Measurements from ENCODE around the gene UBE2D2. TPM values are rescaled to one million over a fixed set of nuclear protein-coding genes. Genes with fewer than 3 reads are reported as not detected.

Gene UBE2D2
- total and polyA plus RNA-seq, 9 donors: 66.8 to 230 (median 117) TPM

DNA sequence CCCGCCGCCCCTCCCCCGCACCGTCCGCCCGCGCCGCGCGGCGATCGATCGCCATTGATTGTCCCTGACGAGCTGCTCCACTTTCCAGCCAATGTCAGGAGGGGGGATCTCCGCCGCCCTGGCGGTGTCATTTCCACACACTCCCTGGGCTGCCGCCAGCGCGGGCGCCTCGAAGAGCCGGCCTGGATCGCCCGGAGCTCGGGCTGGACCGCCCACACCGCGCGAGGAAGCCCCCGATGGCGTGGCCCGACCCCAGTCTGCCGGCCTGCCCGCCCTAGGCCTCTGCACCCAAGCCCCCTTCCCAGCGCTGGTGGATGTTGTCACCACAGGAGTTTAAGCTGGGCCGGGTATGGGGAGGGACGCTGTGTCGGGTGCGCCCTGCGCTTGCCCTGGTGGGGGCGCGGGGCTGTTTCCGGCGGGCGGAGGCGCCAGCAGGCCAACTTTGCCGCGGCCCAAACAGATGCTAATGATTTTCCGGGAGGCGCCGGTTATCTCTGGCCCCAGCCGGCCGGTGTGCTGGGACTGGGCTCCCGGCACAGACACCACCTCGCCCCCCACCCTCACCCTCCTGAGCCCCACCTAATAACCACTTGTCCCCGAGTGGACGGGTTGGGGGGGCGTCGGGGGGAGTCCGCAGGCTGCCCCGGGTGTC is 76.4 kb downstream of the UBE2D2 start:
- TF ChIP-seq, protein P1, sequence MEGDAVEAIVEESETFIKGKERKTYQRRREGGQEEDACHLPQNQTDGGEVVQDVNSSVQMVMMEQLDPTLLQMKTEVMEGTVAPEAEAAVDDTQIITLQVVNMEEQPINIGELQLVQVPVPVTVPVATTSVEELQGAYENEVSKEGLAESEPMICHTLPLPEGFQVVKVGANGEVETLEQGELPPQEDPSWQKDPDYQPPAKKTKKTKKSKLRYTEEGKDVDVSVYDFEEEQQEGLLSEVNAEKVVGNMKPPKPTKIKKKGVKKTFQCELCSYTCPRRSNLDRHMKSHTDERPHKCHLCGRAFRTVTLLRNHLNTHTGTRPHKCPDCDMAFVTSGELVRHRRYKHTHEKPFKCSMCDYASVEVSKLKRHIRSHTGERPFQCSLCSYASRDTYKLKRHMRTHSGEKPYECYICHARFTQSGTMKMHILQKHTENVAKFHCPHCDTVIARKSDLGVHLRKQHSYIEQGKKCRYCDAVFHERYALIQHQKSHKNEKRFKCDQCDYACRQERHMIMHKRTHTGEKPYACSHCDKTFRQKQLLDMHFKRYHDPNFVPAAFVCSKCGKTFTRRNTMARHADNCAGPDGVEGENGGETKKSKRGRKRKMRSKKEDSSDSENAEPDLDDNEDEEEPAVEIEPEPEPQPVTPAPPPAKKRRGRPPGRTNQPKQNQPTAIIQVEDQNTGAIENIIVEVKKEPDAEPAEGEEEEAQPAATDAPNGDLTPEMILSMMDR (IDR thresholded peaks at IDR 0.05): peak in 1 of 3 donors; percentile 26
- TF ChIP-seq POLR2A (IDR thresholded peaks at IDR 0.05): peak; percentile 18
- no peak for TF ChIP-seq EP300 (IDR thresholded peaks at IDR 0.05)
- Histone ChIP-seq H3K4me1 (ENCODE audit: insufficient read depth) (peaks cover 8% of the 10 kb centered on the region), H3K27me3 (no peaks in the 10 kb centered on the region), H3K36me3 (no peaks in the 10 kb centered on the region), H3K27ac (peak overlapping the region in 1 of 2 donors; percentile 43), H3K9me3 (no peaks in the 10 kb centered on the region), H3K4me3 (peak overlapping the region; percentile 47)
- DNase-seq: peak; percentile 64 to 84 (median 81)
- intact Hi-C loops (cut with DNase I): loop anchor here in 3 of 4 donors (2.0 to 10.0 kb wide), 5 partner anchors 47 to 215 kb away; no protein-coding TSS in a partner anchor
- WGBS, 3 donors: 0 to 2% (median 1%) methylated on average over 36 to 62 of the region's 62 CpGs

DNA sequence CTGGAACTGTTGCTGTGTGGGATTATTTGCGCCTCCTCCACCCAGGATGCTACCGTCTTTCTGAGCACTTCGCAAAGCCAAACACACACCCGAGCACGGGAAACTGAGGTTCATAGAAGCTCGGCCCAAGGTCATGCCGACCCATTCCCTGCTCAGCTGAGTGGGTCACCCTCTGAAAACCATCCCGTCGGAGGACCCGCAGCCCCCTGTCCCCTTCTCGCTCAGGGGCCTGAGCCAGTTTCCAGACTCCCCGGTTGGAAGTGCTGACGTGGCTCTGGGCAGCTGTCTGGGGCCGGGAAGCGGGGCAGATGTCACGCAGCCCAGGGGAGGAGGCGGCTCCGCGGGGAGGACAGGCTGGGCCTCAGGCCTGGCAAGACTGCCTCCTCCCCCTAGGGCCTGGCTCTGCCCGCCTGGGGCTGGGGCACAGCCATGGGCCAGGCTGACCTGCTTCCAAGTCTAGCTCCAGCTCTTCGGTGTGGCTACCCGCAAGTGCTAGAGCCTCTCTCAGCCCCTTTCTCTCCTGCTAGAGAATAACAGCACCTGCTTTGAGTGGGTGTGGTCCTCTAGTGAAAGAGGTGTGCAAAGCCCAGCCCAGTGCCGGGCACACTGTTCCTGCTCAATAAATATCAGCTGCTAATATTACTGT is 77.1 kb downstream of the UBE2D2 start:
- TF ChIP-seq EP300 (IDR thresholded peaks at IDR 0.05) (no peak), POLR2A (IDR thresholded peaks at IDR 0.05) (no peak)
- TF ChIP-seq, protein P1 (IDR thresholded peaks at IDR 0.05): no peak
- no peaks in the 10 kb centered on the region for H3K27me3 ChIP-seq
- no peaks in the 10 kb centered on the region for H3K36me3 ChIP-seq
- DNase-seq: peak; percentile 62 to 77 (median 74)
- H3K9me3 ChIP-seq: no peaks in the 10 kb centered on the region
- peak overlapping the region; percentile 47 for H3K4me3 ChIP-seq
- intact Hi-C loops (cut with DNase I): loop anchor here in 3 of 4 donors (5.0 to 10.0 kb wide), 4 partner anchors 47 to 216 kb away; no protein-coding TSS in a partner anchor
- peaks cover 8% of the 10 kb centered on the region for H3K4me1 ChIP-seq (ENCODE audit: insufficient read depth)
- peak overlapping the region in 1 of 2 donors; percentile 43 for H3K27ac ChIP-seq
- WGBS, 3 donors: 4 to 7% (median 6%) methylated on average over 21 to 23 of the region's 23 CpGs

DNA sequence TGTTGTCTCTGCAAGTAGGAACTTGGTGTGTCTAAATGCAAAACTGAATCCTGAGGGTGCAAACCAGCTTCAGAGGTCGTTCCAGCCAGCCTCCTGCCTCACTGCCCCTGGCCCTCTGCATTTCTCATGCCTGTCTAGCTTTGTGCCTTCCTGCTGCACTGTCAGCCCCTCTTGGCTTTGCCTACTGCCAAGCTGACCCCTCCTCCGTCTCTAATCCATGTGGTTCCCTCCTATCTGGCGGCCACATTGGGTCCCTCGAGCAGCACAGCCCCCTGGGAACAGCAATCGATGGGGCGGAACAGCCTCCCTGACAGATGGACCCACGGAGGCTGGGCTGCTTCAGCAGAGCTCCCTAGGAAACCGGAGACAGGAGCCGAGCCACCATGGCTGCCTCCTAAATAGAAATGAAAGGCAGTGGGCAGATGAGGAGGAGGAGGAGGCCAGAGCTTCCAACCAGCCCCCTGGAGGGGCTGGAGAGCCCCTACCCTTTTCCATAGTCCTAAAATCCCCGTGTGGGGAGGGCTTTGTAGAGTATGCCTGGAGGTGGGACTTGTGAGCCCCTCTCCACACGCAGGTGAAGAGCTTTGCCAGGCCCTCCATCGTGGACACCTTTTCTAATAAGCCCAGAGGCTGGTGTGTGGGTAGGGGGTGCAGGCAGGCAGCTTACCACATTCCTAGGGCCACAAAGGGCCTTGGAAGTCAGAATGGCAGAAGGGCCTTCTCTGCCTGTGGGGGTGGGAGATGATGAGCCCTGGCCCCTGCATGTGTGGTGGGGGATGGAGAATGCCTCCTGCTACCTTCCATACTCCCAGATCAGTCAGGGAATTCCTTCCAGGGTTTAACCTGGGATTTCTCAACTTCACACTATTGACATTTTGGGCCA is 77.8 kb downstream of the UBE2D2 start:
- Histone ChIP-seq H3K9me3 (no peaks in the 10 kb centered on the region), H3K27ac (no peak overlapping the region), H3K36me3 (no peaks in the 10 kb centered on the region), H3K4me1 (ENCODE audit: insufficient read depth) (peaks cover 8% of the 10 kb centered on the region), H3K4me3 (no peak overlapping the region), H3K27me3 (no peaks in the 10 kb centered on the region)
- intact Hi-C loops (cut with DNase I): loop anchor here in 3 of 4 donors (5.0 to 10.0 kb wide), 4 partner anchors 46 to 217 kb away; no protein-coding TSS in a partner anchor
- TF ChIP-seq, protein P1 (IDR thresholded peaks at IDR 0.05): no peak
- TF ChIP-seq EP300 (IDR thresholded peaks at IDR 0.05): no peak
- no peak for TF ChIP-seq POLR2A (IDR thresholded peaks at IDR 0.05)
- 72 to 76% (median 76%) methylated on average over 12 of the region's 12 CpGs for WGBS, 3 donors
- peak in 2 of 5 donors; percentile 14 to 26 for DNase-seq

All from ovary (tissue), 9 donors.